Breast epithelium (tissue), 4 donors: Measurements from ENCODE around the gene PLEKHN1. TPM values are rescaled to one million over a fixed set of nuclear protein-coding genes. Genes with fewer than 3 reads are reported as not detected.

ENCODE experiments used
- DNase-seq, 2 donors: peaks; one replicate each; pipeline ENCODE4 v3.0.0-alpha.2; 2019; ENCODE audit warnings: low spot score in 2 of 2
- H3K27ac ChIP-seq, 2 donors: fragments of 200-600 bp; sonication (generic) in 1 of 2; one replicate each; pipeline ENCODE4 v1.5.1; 2016 to 2019; ENCODE audit warnings: mild to moderate bottlenecking in 1 of 2
- H3K27me3 ChIP-seq, 2 donors: fragments of 200-600 bp; sonication (generic) in 1 of 2; one replicate each; pipeline versions ENCODE4 v1.5.1 to v1.6.0; 2017 to 2019; ENCODE audit warnings: control low read depth in 1 of 2, mild to moderate bottlenecking in 1 of 2
- H3K36me3 ChIP-seq: fragments of 200-600 bp; one replicate; pipeline ENCODE4 v1.5.1; 2019
- H3K4me1 ChIP-seq, 2 donors: fragments of 200-600 bp; sonication (generic); one replicate each; pipeline ENCODE4 v1.5.1; 2016 to 2019; ENCODE audit warnings: control low read depth in 1 of 2
- H3K4me3 ChIP-seq, 3 donors: fragments of 200-600 bp; sonication (generic); 1 replicate in 2 of 3; 2 replicates in 1 of 3; pipeline ENCODE4 v1.5.1; 2016 to 2019; ENCODE audit warnings: mild to moderate bottlenecking in 3 of 3, moderate library complexity in 2 of 3
- H3K9me3 ChIP-seq, 2 donors: fragments of 200-600 bp; sonication (generic) in 1 of 2; one replicate each; pipeline ENCODE4 v1.5.1; 2016 to 2019; ENCODE audit warnings: control low read depth in 1 of 2
- POLR2A ChIP-seq: fragments of 450-650 bp; IDR thresholded peaks from one replicate; pipeline ENCODE4 v1.6.1; 2016; ENCODE audit warnings: antibody characterized with exemption, mild to moderate bottlenecking, moderate library complexity
- POLR2AphosphoS5 ChIP-seq, 3 donors: sonication (generic); formaldehyde crosslinking; IDR thresholded peaks; one replicate each; pipeline ENCODE4 v1.6.1; 2017; ENCODE audit warnings: antibody characterized with exemption in 3 of 3
- intact Hi-C: fragments of 100-400 bp; cut with DNase I; formaldehyde crosslinking; loops from one replicate; pipeline ENCODE4 v1.15.1; 2023; ENCODE audit warnings: low total_unique reads
- total RNA-seq, 3 donors: library from RNA; depleted of rRNA; stranded (reverse); fragments of >200 nt; gene quantifications; one replicate each; pipeline ENCODE4 v1.1.0, GENCODE V29; 2016
- TF ChIP-seq, protein P1 (sequence below), 3 donors: fragments of 450-650 bp; IDR thresholded peaks; one replicate each; pipeline ENCODE4 v1.5.1; 2016 to 2017; ENCODE audit warnings: antibody characterized with exemption in 3 of 3, mild to moderate bottlenecking in 3 of 3, moderate library complexity in 3 of 3

Gene PLEKHN1
- total RNA-seq, 3 donors from 2014 or later: 0.16 to 2.8 (median 1.6) TPM

DNA sequence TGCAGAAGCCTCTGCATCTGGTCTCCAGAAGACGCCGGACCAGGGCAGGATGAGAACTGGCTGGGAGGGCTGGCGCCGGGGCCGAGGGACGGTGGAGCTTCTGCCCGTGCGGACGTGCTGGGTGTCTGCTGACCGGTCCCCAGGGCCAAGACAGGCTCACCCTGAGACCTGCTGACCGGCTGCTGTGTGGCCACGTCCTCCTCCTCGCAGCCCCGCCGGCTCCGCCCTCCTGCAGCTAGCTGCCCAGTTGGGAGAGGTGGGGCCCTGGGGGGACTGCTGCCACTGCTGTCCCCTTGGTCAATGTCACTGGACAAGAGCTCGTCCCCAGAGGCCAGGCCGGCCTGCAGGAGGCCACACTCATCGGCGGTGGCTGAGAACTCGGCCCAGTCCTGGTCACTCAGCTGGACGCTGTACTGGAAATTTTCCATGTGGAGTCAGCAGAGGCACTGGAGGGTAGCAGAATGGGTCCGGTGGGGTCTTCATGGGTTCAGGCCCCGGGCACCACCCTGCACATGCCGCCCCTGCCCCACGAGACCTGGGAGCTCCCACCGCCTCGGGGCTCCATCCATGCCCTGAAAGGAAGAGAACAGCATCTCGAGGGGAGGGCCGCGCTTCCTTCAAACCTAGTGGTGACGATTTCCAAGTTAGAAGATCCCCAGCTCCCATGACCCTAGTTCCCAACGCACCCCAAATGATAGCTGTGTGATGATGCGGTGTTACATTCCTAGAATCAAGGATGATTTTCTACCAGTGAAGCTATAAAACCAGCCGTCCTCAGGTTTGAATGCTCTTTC lies 14.5 kb downstream of the PLEKHN1 start:
- Histone ChIP-seq H3K4me1 (no peaks in the 10 kb centered on the region), H3K4me3 (no peak overlapping the region), H3K36me3 (no peaks in the 10 kb centered on the region), H3K27me3 (peaks cover 0 to 18% of the 10 kb centered on the region in 2 donors), H3K27ac (no peak overlapping the region), H3K9me3 (no peaks in the 10 kb centered on the region)
- intact Hi-C loops: no loop called here
- DNase-seq: no peak
- TF ChIP-seq POLR2AphosphoS5 (IDR thresholded peaks at IDR 0.05) (no peak), POLR2A (no peak)
- TF ChIP-seq, protein P1, sequence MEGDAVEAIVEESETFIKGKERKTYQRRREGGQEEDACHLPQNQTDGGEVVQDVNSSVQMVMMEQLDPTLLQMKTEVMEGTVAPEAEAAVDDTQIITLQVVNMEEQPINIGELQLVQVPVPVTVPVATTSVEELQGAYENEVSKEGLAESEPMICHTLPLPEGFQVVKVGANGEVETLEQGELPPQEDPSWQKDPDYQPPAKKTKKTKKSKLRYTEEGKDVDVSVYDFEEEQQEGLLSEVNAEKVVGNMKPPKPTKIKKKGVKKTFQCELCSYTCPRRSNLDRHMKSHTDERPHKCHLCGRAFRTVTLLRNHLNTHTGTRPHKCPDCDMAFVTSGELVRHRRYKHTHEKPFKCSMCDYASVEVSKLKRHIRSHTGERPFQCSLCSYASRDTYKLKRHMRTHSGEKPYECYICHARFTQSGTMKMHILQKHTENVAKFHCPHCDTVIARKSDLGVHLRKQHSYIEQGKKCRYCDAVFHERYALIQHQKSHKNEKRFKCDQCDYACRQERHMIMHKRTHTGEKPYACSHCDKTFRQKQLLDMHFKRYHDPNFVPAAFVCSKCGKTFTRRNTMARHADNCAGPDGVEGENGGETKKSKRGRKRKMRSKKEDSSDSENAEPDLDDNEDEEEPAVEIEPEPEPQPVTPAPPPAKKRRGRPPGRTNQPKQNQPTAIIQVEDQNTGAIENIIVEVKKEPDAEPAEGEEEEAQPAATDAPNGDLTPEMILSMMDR (IDR thresholded peaks at IDR 0.05): no peak

DNA sequence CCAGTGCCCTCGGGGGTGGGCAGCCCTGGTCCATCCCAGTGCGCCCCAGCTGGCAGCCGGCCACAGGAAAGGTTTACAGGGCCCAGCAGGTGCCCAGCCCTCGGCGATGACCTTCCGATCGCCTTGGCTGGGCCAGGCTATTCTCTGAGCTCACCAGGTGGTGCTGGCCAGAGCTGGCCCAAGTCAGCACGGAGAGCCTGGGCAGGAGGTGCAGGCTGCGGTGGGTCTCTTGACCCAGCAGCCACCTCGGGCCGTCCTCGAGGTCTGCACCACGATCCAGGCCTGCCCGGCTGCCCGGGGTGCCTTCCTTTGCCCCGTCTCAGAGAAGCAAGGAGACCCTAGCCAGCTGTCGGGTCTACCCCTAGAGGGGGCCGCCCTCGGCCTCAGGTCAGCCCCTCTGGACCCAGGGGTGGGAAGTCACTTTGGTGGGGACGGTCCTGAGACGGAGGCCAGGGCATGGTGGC lies 15.2 kb downstream of the PLEKHN1 start:
- Histone ChIP-seq H3K4me1 (no peaks in the 10 kb centered on the region), H3K27me3 (peaks cover 0 to 18% of the 10 kb centered on the region in 2 donors), H3K27ac (no peak overlapping the region), H3K9me3 (no peaks in the 10 kb centered on the region), H3K4me3 (no peak overlapping the region), H3K36me3 (no peaks in the 10 kb centered on the region)
- no peak for DNase-seq
- TF ChIP-seq, protein P1 (IDR thresholded peaks at IDR 0.05): no peak
- intact Hi-C loops: no loop called here

DNA sequence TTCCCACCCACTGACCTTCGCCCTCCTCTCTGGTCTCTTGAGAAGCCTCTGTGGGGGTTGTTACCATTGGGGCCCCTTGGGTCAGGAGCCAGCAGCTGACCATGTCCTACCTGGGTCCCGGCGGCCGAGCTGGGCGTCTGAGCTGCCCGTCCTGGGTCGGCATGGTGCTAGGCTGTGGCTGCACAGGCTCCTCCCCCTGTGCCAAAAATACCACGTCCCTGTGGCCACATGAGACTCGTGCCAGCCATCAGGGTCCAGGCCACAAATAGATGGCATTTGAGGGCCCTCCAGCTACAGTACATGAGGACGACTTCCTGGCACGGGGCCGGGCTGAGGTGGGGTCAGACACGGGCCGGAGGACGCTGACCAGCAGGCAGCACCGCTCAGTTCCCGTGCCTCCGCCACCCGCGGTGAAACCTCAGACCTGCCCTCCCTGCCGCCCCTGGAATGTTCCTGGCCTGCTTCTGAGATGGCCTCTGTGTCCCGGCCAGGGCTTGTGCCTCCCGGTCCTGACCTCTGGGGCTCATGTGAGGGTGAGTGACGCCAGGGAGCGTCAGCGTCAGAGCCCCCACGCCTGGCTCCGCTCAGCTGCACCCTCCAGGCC lies 15.8 kb downstream of the PLEKHN1 start, which contains the start of gene PERM1:
Gene PERM1 (minus strand): TSS at position 139 of the 604 bp plus-strand sequence. CDS start 1,064 bp downstream, outside the sequence.
- Histone ChIP-seq H3K27me3 (peaks cover 0 to 18% of the 10 kb centered on the region in 2 donors), H3K36me3 (no peaks in the 10 kb centered on the region), H3K27ac (no peak within 1 kb of the TSS), H3K4me3 (no peak within 1 kb of the TSS), H3K9me3 (no peaks in the 10 kb centered on the region), H3K4me1 (no peaks in the 10 kb centered on the region)
- no peak for DNase-seq
- no peak for TF ChIP-seq POLR2A
- no peak for TF ChIP-seq POLR2AphosphoS5 (IDR thresholded peaks at IDR 0.05)
- TF ChIP-seq, protein P1 (IDR thresholded peaks at IDR 0.05): no peak
- intact Hi-C loops: no loop called here

DNA sequence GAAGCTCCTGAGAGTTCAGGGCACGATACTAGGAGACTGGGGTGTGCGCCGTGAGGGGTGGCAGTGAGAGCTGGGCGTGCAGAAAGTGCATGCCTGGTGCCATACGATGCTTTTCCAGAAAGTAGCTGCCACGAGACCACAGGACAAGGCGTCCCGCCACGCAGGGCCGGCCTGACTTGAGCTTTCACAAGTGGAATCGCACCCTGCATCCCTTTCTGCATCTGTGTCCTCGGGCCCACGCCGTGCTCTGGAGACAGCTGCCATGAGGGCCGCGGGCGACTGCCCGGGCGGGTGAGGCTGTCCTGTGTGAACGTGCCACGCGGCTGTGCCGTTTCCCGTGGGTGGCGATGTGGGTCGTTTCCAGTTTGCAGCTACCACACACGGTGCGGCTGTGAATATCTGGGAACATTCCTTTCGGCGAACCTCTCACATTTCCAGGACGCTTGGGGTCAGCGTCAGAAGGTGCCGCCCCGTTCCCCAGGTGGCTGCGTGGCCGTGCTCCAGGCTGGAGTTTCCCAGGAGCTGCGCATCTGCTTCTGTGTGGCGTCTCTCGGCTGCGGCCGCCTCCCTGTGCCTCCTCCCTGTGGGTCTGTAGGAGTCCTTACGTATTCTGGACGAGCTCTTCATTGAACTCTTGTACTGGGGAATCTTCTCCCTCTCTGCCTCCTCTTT lies 16.6 kb downstream of the PLEKHN1 start:
- no peak for DNase-seq
- intact Hi-C loops: no loop called here
- no peak overlapping the region for H3K4me3 ChIP-seq
- H3K9me3 ChIP-seq: no peaks in the 10 kb centered on the region
- TF ChIP-seq, protein P1 (IDR thresholded peaks at IDR 0.05): no peak
- TF ChIP-seq POLR2A (no peak), POLR2AphosphoS5 (IDR thresholded peaks at IDR 0.05) (no peak)
- H3K36me3 ChIP-seq: no peaks in the 10 kb centered on the region
- no peak overlapping the region for H3K27ac ChIP-seq
- peaks cover 0 to 18% of the 10 kb centered on the region in 2 donors for H3K27me3 ChIP-seq
- H3K4me1 ChIP-seq: no peaks in the 10 kb centered on the region
